B cell (primary cell): Measurements from ENCODE around the gene MCF2L.

Experiments used
- EZH2 ChIP-seq: IDR thresholded peaks from 2 replicates; pipeline ENCODE4 v1.6.1; 2012; ENCODE audit warnings: borderline replicate concordance, low read depth, mild to moderate bottlenecking, moderate library complexity, low read length; ENCODE audit not compliant: insufficient read depth, poor library complexity, severe bottlenecking
- TF ChIP-seq, protein P1 (sequence below): fragments of 200-600 bp; IDR thresholded peaks from one replicate; pipeline ENCODE4 v1.8.0; 2022; ENCODE audit warnings: antibody characterized with exemption, mild to moderate bottlenecking

DNA sequence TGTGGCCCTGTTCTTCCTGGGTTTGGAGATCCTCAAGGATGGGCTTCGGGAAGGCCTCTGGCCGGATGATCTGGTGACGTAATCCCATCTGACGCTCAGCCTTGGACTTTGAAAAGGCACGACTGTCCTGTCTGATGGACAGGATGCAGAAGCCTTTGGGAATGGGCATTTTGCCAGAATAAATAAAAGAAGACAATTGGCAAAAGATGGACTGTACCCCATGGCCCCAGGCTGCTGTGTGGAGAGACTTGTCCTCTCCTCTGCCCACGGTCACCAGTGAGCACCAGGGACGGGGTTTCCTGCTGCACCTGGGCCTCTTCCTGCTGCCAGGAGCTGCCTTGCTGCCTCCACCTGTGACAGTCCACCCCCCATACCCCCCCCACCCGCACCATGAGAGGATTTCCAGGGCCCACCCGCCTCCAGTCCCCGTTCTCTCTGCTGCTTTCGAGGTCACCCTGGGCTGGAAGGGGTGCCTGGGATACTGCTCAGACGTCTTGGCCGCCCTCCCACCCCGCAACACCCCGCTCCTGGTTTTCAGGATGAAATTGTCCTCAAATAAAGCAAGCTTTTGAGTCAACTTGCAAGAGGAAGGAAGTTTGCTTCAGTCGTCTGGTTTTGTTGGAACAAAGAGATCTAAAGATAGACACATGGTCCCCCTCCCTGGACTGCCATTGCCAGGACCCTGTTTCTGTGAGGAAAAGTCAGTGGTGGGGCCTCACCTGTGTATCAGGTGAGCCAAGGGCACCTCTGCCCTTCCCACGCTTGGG is 40.9 kb downstream of the MCF2L start:
- no peak for TF ChIP-seq EZH2
- TF ChIP-seq, protein P1, sequence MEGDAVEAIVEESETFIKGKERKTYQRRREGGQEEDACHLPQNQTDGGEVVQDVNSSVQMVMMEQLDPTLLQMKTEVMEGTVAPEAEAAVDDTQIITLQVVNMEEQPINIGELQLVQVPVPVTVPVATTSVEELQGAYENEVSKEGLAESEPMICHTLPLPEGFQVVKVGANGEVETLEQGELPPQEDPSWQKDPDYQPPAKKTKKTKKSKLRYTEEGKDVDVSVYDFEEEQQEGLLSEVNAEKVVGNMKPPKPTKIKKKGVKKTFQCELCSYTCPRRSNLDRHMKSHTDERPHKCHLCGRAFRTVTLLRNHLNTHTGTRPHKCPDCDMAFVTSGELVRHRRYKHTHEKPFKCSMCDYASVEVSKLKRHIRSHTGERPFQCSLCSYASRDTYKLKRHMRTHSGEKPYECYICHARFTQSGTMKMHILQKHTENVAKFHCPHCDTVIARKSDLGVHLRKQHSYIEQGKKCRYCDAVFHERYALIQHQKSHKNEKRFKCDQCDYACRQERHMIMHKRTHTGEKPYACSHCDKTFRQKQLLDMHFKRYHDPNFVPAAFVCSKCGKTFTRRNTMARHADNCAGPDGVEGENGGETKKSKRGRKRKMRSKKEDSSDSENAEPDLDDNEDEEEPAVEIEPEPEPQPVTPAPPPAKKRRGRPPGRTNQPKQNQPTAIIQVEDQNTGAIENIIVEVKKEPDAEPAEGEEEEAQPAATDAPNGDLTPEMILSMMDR: no peak
